Measurements from ENCODE around the gene TASOR2.

Gene TASOR2

DNA sequence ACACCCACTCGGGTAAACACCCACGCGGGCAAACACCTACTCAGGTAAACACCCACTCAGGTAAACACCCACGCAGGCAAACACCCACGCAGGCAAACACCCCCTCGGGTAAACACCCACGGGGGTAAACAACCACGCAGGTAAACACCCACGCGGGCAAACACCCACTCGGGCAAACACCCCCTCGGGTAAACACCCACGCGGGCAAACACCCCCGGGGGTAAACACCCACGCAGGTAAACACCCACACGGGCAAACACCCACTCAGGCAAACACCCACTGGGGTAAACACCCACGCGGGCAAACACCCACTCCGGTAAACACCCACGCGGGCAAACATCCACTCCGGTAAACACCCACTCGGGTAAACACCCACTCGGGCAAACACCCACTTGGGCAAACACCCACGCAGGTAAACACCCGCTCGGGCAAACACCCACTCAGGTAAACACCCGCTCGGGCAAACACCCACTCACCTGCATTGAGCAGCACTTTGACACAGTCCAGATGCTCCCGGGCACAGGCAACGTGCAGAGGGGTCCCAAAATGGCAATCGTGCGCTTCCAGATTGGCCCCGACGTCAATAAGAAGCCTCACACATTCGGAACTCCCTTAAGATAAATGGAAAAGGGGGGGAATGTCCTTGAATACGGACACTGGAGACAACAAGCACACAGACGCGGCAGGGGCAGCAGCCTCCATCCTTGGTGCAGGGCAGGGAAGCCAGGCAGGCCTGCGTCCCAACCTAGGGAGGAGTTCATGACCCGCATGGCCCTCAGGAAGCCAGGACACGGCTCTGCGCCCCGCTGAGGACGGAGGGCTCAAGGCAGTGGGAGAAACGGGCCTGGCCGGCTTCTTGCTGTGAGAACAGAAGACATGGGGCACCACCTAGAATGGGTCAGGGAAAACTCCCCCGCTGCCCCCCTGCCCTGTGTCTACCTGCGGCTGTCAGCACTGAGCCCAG, 35.9 kb upstream of the TASOR2 start:
- DNase-seq (ENCODE audit: low spot score), result peak; percentile 29
- TF ChIP-seq, protein P1, sequence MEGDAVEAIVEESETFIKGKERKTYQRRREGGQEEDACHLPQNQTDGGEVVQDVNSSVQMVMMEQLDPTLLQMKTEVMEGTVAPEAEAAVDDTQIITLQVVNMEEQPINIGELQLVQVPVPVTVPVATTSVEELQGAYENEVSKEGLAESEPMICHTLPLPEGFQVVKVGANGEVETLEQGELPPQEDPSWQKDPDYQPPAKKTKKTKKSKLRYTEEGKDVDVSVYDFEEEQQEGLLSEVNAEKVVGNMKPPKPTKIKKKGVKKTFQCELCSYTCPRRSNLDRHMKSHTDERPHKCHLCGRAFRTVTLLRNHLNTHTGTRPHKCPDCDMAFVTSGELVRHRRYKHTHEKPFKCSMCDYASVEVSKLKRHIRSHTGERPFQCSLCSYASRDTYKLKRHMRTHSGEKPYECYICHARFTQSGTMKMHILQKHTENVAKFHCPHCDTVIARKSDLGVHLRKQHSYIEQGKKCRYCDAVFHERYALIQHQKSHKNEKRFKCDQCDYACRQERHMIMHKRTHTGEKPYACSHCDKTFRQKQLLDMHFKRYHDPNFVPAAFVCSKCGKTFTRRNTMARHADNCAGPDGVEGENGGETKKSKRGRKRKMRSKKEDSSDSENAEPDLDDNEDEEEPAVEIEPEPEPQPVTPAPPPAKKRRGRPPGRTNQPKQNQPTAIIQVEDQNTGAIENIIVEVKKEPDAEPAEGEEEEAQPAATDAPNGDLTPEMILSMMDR (IDR thresholded peaks at IDR 0.05; ENCODE audit: extremely low read depth, insufficient read depth, missing control alignments), result no peak
- in situ Hi-C loops (cut with MboI; ENCODE audit: low pct_unique_long_range_greater_than_20kb, low sequenced_read_pairs, unreplicated experiment), result no loop called here

GRCh38 chr10:5649746-5650145, 34.9 kb upstream of the TASOR2 start:
- in situ Hi-C loops (cut with MboI; ENCODE audit: low pct_unique_long_range_greater_than_20kb, low sequenced_read_pairs, unreplicated experiment), result no loop called here
- no peak for DNase-seq (ENCODE audit: low spot score)
- TF ChIP-seq, protein P1 (IDR thresholded peaks at IDR 0.05; ENCODE audit: extremely low read depth, insufficient read depth, missing control alignments), result no peak

DNA sequence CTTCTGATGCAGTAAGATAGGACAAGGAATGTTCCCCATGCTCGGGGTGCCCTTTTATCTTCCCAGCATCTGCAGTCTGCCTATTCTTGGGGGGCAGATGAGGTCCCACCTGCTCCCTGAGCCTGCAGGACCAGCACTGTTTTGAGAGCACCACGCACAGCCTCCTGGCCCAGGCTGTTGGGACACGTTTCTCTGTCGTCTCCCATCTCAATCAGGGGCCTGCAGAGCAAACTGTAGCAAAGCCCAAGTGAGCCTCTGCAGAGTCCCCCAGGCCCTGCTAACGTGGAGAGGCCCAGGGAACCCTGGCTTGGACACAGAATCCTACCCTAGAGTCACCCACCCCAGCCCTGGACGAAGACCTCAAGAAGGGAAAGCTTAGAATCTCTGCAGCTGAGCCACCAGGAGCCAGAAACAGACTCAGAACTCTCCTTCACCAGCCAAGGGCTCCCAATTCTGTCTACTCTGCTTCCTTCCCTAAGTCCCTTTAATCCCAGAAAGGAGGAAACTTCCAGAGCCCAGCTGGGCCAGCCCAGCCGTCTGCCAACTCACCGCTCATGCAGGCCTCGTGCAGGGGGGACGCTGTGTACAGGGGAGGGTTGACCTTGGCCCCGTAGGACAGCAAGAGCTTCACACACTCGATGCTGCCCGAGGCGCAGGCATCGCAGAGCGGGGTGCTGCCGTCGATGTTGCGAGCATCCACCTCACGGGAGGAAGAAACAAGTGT, 33.8 kb upstream of the TASOR2 start:
- in situ Hi-C loops (cut with MboI; ENCODE audit: low pct_unique_long_range_greater_than_20kb, low sequenced_read_pairs, unreplicated experiment), result no loop called here
- TF ChIP-seq, protein P1 (IDR thresholded peaks at IDR 0.05; ENCODE audit: extremely low read depth, insufficient read depth, missing control alignments), result no peak
- DNase-seq (ENCODE audit: low spot score), result no peak

GRCh38 chr10:5651388-5651764, 33.3 kb upstream of the TASOR2 start:
- DNase-seq (ENCODE audit: low spot score), result no peak
- TF ChIP-seq, protein P1 (IDR thresholded peaks at IDR 0.05; ENCODE audit: extremely low read depth, insufficient read depth, missing control alignments), result no peak
- in situ Hi-C loops (cut with MboI; ENCODE audit: low pct_unique_long_range_greater_than_20kb, low sequenced_read_pairs, unreplicated experiment), result no loop called here

DNA sequence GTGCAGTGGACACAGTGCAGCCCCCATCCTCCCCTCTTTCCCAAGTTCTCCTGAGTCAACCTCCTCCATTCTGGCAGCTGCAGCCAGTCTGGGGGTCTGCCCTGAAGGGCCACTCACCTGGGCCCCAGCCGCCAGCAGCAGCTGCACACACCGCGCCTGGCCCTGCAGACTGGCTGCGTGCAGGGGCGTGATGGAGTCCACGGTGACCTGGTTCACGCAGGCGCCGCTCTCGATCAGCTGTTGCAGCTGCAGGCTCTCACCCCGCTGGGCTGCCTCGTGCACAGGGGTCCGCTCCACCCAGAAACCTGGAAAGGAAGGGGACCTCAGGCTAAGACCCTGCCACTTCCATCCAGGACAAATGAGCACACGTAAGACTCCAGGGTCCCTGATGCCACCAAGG, 31.9 kb upstream of the TASOR2 start:
- TF ChIP-seq, protein P1 (IDR thresholded peaks at IDR 0.05; ENCODE audit: extremely low read depth, insufficient read depth, missing control alignments), result no peak
- DNase-seq (ENCODE audit: low spot score), result no peak
- in situ Hi-C loops (cut with MboI; ENCODE audit: low pct_unique_long_range_greater_than_20kb, low sequenced_read_pairs, unreplicated experiment), result no loop called here

DNA sequence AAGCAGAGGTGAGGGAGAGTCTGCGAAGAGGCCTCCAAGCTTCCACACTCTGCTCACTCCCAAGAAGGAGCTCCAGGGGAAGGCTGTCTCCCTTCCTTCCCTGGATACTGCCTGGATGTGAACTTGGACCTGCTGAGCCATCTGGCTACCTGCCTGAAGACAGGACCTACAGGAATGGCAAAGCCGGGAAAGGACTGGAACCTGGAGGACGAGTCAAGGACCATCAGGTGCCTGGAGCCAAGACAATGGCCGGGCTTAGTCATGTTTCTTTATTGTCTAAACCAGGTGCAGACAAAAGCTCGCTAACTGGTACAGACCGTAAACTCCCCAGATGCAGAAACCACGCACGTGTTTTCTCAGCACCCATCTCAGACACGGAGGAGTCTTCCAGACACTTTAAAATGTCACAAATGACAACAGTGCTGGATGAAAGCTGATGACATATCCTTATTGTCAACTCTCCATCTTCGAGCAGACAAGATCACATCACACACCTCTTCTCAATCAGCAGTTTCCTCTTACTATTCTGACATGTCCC, 30.4 kb upstream of the TASOR2 start:
- DNase-seq (ENCODE audit: low spot score), result no peak
- TF ChIP-seq, protein P1 (IDR thresholded peaks at IDR 0.05; ENCODE audit: extremely low read depth, insufficient read depth, missing control alignments), result no peak
- in situ Hi-C loops (cut with MboI; ENCODE audit: low pct_unique_long_range_greater_than_20kb, low sequenced_read_pairs, unreplicated experiment), result no loop called here

Data from GM13977 (cell line).